Vagina (tissue), 2 donors: ENCODE measurements around the gene FAM107B. TPM values are rescaled to one million over a fixed set of nuclear protein-coding genes. Genes with fewer than 3 reads are reported as not detected.

Source experiments
- DNase-seq, 2 donors: peaks; one replicate each; pipeline ENCODE4 v3.0.0-alpha.2; 2017; ENCODE audit errors: extremely low spot score in 2 of 2
- H3K27ac ChIP-seq: fragments of 200-600 bp; sonication (generic); one replicate; pipeline ENCODE4 v1.5.1; 2019
- H3K27me3 ChIP-seq: fragments of 200-600 bp; sonication (generic); one replicate; pipeline ENCODE4 v1.5.1; 2019
- H3K36me3 ChIP-seq, 2 donors: fragments of 200-600 bp; sonication (generic); one replicate each; pipeline ENCODE4 v1.5.1; 2017 to 2019
- H3K4me1 ChIP-seq: fragments of 200-600 bp; sonication (generic); one replicate; pipeline ENCODE4 v1.5.1; 2019
- H3K4me3 ChIP-seq, 2 donors: fragments of 200-600 bp; sonication (generic); 1 replicate in 1 of 2; 2 replicates in 1 of 2; pipeline ENCODE4 v1.5.1; 2016 to 2019
- H3K9me3 ChIP-seq: fragments of 200-600 bp; sonication (generic); one replicate; pipeline ENCODE4 v1.5.1; 2019
- POLR2A ChIP-seq, 2 donors: fragments of 450-650 bp; IDR thresholded peaks; one replicate each; pipeline ENCODE4 v1.6.1; 2017; ENCODE audit warnings: antibody characterized with exemption in 2 of 2, mild to moderate bottlenecking in 2 of 2, moderate library complexity in 2 of 2
- POLR2AphosphoS5 ChIP-seq, 2 donors: sonication (generic); formaldehyde crosslinking; IDR thresholded peaks; one replicate each; pipeline ENCODE4 v1.9.0; 2017; ENCODE audit warnings: antibody characterized with exemption in 2 of 2, mild to moderate bottlenecking in 2 of 2, low read depth in 1 of 2; ENCODE audit not compliant: insufficient read depth in 1 of 2
- intact Hi-C: fragments of 100-400 bp; cut with DNase I; formaldehyde crosslinking; loops from one replicate; pipeline ENCODE4 v1.15.1; 2023
- total RNA-seq: library from RNA; depleted of rRNA; stranded (reverse); fragments of >200 nt; gene quantifications from one replicate; pipeline ENCODE4 v1.2.3, GENCODE V29; 2016
- TF ChIP-seq, protein P1 (sequence below), 3 experiments: fragments of 450-650 bp in 2 of 3; fragments of 200-600 bp in 1 of 3; sonication (generic) in 1 of 3; IDR thresholded peaks; one replicate each; pipeline ENCODE4 v1.5.1; 2017 to 2019; ENCODE audit warnings: antibody characterized with exemption in 3 of 3, mild to moderate bottlenecking in 2 of 3, moderate library complexity in 2 of 3

The FAM107B gene
- total RNA-seq, 1 donor from 2014 or later: 33.4 TPM

DNA sequence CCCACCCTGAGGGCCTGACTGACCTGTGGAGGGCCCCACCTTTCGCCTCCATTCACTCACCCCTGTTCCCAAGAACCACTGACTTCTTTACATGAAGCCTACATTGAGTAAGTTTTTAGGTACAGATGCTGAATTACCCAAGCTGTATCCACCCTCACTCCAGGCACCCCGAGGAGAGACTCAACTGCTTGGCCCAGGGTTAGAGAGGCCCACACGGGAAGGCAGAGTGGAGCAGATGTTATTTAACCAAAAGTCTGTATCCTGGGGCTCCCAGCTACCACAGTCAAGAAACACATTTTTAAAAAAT lies 230.8 kb downstream of the FAM107B start:
- DNase-seq: no peak
- no peaks in the 10 kb centered on the region for H3K9me3 ChIP-seq
- H3K27me3 ChIP-seq: no peaks in the 10 kb centered on the region
- H3K36me3 ChIP-seq: no peaks in the 10 kb centered on the region
- TF ChIP-seq POLR2AphosphoS5 (IDR thresholded peaks at IDR 0.05; ENCODE audit: insufficient read depth in 1 of 2, low read depth in 1 of 2): no peak
- TF ChIP-seq POLR2A (IDR thresholded peaks at IDR 0.05): no peak
- TF ChIP-seq, protein P1, sequence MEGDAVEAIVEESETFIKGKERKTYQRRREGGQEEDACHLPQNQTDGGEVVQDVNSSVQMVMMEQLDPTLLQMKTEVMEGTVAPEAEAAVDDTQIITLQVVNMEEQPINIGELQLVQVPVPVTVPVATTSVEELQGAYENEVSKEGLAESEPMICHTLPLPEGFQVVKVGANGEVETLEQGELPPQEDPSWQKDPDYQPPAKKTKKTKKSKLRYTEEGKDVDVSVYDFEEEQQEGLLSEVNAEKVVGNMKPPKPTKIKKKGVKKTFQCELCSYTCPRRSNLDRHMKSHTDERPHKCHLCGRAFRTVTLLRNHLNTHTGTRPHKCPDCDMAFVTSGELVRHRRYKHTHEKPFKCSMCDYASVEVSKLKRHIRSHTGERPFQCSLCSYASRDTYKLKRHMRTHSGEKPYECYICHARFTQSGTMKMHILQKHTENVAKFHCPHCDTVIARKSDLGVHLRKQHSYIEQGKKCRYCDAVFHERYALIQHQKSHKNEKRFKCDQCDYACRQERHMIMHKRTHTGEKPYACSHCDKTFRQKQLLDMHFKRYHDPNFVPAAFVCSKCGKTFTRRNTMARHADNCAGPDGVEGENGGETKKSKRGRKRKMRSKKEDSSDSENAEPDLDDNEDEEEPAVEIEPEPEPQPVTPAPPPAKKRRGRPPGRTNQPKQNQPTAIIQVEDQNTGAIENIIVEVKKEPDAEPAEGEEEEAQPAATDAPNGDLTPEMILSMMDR (IDR thresholded peaks at IDR 0.05): no peak
- H3K4me1 ChIP-seq: peaks cover 7% of the 10 kb centered on the region
- no peak overlapping the region for H3K27ac ChIP-seq
- H3K4me3 ChIP-seq: no peak overlapping the region
- intact Hi-C loops: no loop called here

DNA sequence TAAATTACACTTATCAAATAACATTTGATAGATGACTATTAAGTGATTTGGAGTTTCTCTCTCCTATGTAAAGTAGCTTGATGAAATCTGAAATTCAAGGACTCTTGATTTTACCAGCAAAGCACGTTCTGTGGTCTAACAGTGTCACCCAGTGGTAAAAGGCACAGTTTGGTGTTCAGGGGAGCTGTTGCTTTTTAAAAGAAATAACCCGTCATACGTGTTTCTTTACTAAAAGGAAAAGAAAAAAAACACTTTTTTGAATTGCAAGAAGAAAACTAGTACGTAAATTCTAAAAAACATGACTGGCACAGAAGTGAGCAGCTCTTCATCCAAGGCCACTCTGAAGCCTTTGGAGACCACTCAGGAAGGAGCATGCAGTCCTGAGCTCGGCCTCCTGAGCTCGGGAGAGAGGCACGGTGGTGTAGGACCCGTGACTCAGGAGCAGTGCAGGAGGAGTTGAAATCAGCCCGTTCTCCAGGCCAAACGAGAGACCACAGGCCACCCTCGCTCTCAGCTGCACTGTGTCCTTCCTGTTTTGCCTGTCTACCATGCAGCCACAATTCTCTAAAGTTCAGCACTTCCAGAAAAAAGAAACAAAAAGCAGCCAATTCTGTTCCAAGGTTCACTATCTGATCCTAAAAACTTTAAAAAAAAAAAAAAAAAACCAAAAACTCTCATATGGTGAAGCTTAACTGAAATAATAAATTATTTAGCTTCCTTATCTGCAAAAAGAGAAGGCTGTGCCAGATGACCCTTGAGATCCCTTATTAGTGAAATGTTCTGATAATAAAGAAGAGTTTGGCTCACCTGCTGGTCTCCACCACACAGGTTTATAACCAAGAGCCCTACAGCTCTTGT lies 231.4 kb downstream of the FAM107B start:
- no peaks in the 10 kb centered on the region for H3K36me3 ChIP-seq
- no peak overlapping the region for H3K4me3 ChIP-seq
- intact Hi-C loops: no loop called here
- no peaks in the 10 kb centered on the region for H3K27me3 ChIP-seq
- H3K27ac ChIP-seq: no peak overlapping the region
- no peak for DNase-seq
- H3K9me3 ChIP-seq: no peaks in the 10 kb centered on the region
- TF ChIP-seq POLR2A (IDR thresholded peaks at IDR 0.05) (no peak), POLR2AphosphoS5 (IDR thresholded peaks at IDR 0.05; ENCODE audit: insufficient read depth in 1 of 2, low read depth in 1 of 2) (no peak)
- TF ChIP-seq, protein P1 (IDR thresholded peaks at IDR 0.05): no peak
- H3K4me1 ChIP-seq: peaks cover 7% of the 10 kb centered on the region

DNA sequence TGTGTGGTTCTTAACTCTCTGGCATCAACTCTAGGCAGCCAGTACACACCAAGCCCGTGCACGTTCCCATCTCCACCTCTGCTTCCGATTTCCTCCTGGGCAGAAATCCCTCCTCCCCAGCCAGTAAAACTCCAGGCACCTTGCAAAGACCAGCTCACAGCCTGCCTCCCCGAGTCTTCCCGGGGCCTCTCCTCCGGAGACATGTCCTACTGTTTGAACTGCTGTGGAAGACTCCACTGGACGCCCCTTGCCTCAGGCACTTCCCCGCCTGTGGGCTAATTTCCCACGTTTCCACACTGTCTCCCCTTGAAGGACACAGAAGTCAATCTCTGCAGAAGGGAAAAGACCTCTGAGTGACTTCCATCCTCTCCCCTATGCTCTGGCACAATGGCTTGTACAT lies 233.3 kb downstream of the FAM107B start:
- H3K4me3 ChIP-seq: no peak overlapping the region
- intact Hi-C loops: no loop called here
- H3K36me3 ChIP-seq: no peaks in the 10 kb centered on the region
- no peak for DNase-seq
- TF ChIP-seq POLR2A (IDR thresholded peaks at IDR 0.05) (no peak), POLR2AphosphoS5 (IDR thresholded peaks at IDR 0.05; ENCODE audit: insufficient read depth in 1 of 2, low read depth in 1 of 2) (no peak)
- TF ChIP-seq, protein P1 (IDR thresholded peaks at IDR 0.05): no peak
- H3K9me3 ChIP-seq: no peaks in the 10 kb centered on the region
- H3K27ac ChIP-seq: no peak overlapping the region
- peaks cover 7% of the 10 kb centered on the region for H3K4me1 ChIP-seq
- H3K27me3 ChIP-seq: no peaks in the 10 kb centered on the region

DNA sequence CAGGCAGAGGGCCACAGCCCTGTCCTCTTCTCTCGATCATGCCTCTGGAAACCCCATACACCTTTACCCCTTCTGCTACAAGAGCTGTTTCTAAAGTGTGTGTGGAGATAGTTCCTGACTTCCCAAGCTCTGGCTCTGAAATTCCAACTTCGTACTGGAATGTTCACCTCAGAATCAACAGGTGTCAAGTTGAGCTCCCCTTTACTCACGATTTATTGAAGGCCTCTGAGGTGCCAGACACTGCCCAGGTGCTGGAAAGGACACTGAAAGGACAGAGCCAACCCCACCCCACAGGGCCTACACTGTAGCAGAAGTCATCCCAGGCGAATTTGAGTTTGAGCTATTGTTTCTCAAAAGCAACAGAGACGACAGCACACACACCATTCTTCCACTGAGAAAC lies 234.1 kb downstream of the FAM107B start:
- no peak overlapping the region for H3K27ac ChIP-seq
- intact Hi-C loops: no loop called here

DNA sequence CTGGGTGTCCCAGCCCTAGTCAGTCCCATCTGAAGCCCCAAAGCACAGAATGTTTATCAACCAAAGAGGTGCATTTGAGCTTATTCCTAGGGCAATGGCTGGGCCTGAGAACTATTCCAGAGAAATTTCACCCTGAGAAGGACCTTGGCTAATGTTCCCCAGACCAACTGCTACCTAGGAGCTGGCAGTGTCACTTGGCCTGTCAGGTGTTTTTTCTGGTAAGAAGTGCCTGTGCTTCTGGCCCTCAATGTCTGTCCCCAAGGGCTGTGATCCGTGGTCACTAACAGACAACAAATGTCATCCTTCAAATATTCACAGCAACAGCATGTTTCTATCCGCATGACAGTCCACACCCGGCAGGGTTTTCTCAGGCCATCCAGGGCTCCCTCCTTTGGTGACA lies 234.6 kb downstream of the FAM107B start:
- intact Hi-C loops: no loop called here
- no peak overlapping the region for H3K4me3 ChIP-seq
- H3K4me1 ChIP-seq: peaks cover under 1% of the 10 kb centered on the region

More for the DNA sequence above, 234.1 kb downstream of the FAM107B start:
- TF ChIP-seq POLR2A (IDR thresholded peaks at IDR 0.05) (no peak), POLR2AphosphoS5 (IDR thresholded peaks at IDR 0.05; ENCODE audit: insufficient read depth in 1 of 2, low read depth in 1 of 2) (no peak)
- TF ChIP-seq, protein P1 (IDR thresholded peaks at IDR 0.05): no peak
- peaks cover 6% of the 10 kb centered on the region for H3K4me1 ChIP-seq
- no peaks in the 10 kb centered on the region for H3K27me3 ChIP-seq
- no peaks in the 10 kb centered on the region for H3K9me3 ChIP-seq
- no peaks in the 10 kb centered on the region for H3K36me3 ChIP-seq
- H3K4me3 ChIP-seq: no peak overlapping the region
- no peak for DNase-seq

More for the DNA sequence above, 234.6 kb downstream of the FAM107B start:
- TF ChIP-seq, protein P1 (IDR thresholded peaks at IDR 0.05): no peak
- no peak for TF ChIP-seq POLR2A (IDR thresholded peaks at IDR 0.05)
- no peak for TF ChIP-seq POLR2AphosphoS5 (IDR thresholded peaks at IDR 0.05; ENCODE audit: insufficient read depth in 1 of 2, low read depth in 1 of 2)
- Histone ChIP-seq H3K9me3 (no peaks in the 10 kb centered on the region), H3K27ac (no peak overlapping the region), H3K27me3 (no peaks in the 10 kb centered on the region), H3K36me3 (no peaks in the 10 kb centered on the region)
- DNase-seq: no peak
